Suprapubic skin (tissue), 3 donors: ENCODE results near the gene ADAP1.

Experiments used
- CTCF ChIP-seq, 2 donors: fragments of 200-600 bp in 1 of 2; fragments of 450-650 bp in 1 of 2; sonication (generic) in 1 of 2; IDR thresholded peaks; one replicate each; pipeline ENCODE4 v1.5.1; 2016 to 2019; ENCODE audit warnings: antibody characterized with exemption in 2 of 2, mild to moderate bottlenecking in 1 of 2, moderate library complexity in 1 of 2
- POLR2AphosphoS5 ChIP-seq, 3 donors: sonication (generic); formaldehyde crosslinking; IDR thresholded peaks; one replicate each; pipeline ENCODE4 v1.6.1; 2017; ENCODE audit warnings: antibody characterized with exemption in 3 of 3

GRCh38 chr7:923108-924041, 31.1 kb downstream of the ADAP1 start:
- no peak for TF ChIP-seq POLR2AphosphoS5 (IDR thresholded peaks at IDR 0.05)
- no peak for TF ChIP-seq CTCF (IDR thresholded peaks at IDR 0.05)
